HepG2 (cell line): ENCODE data around the gene AUTS2. TPM values are rescaled to one million over a fixed set of nuclear protein-coding genes. Genes with fewer than 3 reads are reported as not detected.

Source experiments
- ATAC-seq: fragments of 200-7000 bp; cut with Tn5 transposase; 3 replicates; pipeline ENCODE4 v1.9.1; 2020; ENCODE audit warnings: mild to moderate bottlenecking, moderate library complexity
- BruUV-seq: library from RNA; stranded (reverse); fragments of 400-500 nt; replicated peaks from 2 replicates; lab custom pipeline; 2021; lab: Mats Ljungman, UMichigan
- CTCF ChIA-PET: fragments of 300-600 bp; formaldehyde crosslinking; extraction: SDS; loops from one replicate; lab custom pipeline; 2021; ENCODE audit warnings: low total read pairs, inconsistent platforms, low intra/inter-chr PET ratio; lab: Yijun Ruan, JAX
- POLR2A ChIA-PET: fragments of 350-600 bp; sonication (Branson Sonifier 250); formaldehyde crosslinking; loops from one replicate; lab custom pipeline; 2020; ENCODE audit warnings: antibody characterized with exemption, inconsistent platforms; lab: Yijun Ruan, JAX
- DNase-seq: peaks from one replicate; pipeline ENCODE4 v3.0.0-alpha.2; 2015; ENCODE audit warnings: low spot score
- FAIRE-seq: peaks from 3 replicates; lab custom pipeline; 2011; peaks lifted over from hg19 to GRCh38; lab: Jason Lieb, UNC
- H2AFZ ChIP-seq: one replicate; pipeline ENCODE4 v1.6.1; 2011; ENCODE audit warnings: low read length, inconsistent platforms
- H3K27ac ChIP-seq: fragments of 300-600 bp; 3 replicates; pipeline ENCODE4 v1.8.0; 2011; ENCODE audit warnings: mixed run types, mild to moderate bottlenecking, mixed read lengths, low read length, inconsistent platforms; ENCODE audit not compliant: insufficient read depth; ENCODE audit errors: extremely low read length
- H3K27me3 ChIP-seq, 2 experiments: fragments of 200-600 bp in 1 of 2; 2 replicates in 1 of 2; 3 replicates in 1 of 2; pipeline versions ENCODE4 v1.6.0 to v1.8.0; 2011; ENCODE audit warnings: low read length in 2 of 2, mild to moderate bottlenecking in 2 of 2, moderate library complexity in 2 of 2, inconsistent platforms in 1 of 2; ENCODE audit not compliant: insufficient read depth in 2 of 2, control insufficient read depth in 1 of 2
- H3K36me3 ChIP-seq, 2 experiments: fragments of 200-600 bp in 1 of 2; replicated peaks in 1 of 2; 2 replicates in 1 of 2; 3 replicates in 1 of 2; pipeline versions ENCODE4 v1.5.1 to v1.8.0; 2011; ENCODE audit warnings: low read length in 2 of 2, inconsistent platforms in 1 of 2; ENCODE audit not compliant: insufficient read depth in 2 of 2, control insufficient read depth in 1 of 2
- H3K4me1 ChIP-seq: 2 replicates; pipeline ENCODE4 v1.5.1; 2012; ENCODE audit warnings: low read length, inconsistent platforms; ENCODE audit not compliant: insufficient read depth
- H3K4me2 ChIP-seq: 2 replicates; pipeline ENCODE4 v1.6.0; 2011; ENCODE audit warnings: low read depth, low read length, inconsistent platforms
- H3K4me3 ChIP-seq, 3 experiments: fragments of 200-600 bp in 1 of 3; sonication (generic), shearing (Covaris generic) in 1 of 3; replicated peaks in 1 of 3; 2 replicates each; pipeline ENCODE4 v1.5.1; 2011 to 2016; ENCODE audit warnings: low read length in 3 of 3, inconsistent platforms in 2 of 3, low read depth in 2 of 3, mild to moderate bottlenecking in 2 of 3, control low read depth in 1 of 3, mixed read lengths in 1 of 3; ENCODE audit not compliant: insufficient read depth in 1 of 3
- H3K79me2 ChIP-seq: one replicate; pipeline ENCODE4 v1.6.1; 2011; ENCODE audit warnings: low read length, inconsistent platforms; ENCODE audit not compliant: insufficient read depth
- H3K9ac ChIP-seq: 2 replicates; pipeline ENCODE4 v1.6.0; 2011; ENCODE audit warnings: mild to moderate bottlenecking, low read depth, low read length, inconsistent platforms; ENCODE audit not compliant: insufficient read depth
- H3K9me3 ChIP-seq: 2 replicates; pipeline ENCODE4 v1.5.1; 2012; ENCODE audit warnings: mild to moderate bottlenecking, low read length
- H4K20me1 ChIP-seq: 2 replicates; pipeline ENCODE4 v1.6.0; 2011; ENCODE audit warnings: inconsistent platforms, mild to moderate bottlenecking, low read length, moderate library complexity; ENCODE audit not compliant: insufficient read depth
- CAMTA2 ChIP-seq: sonication (generic); formaldehyde crosslinking; IDR thresholded peaks from 2 replicates; pipeline ENCODE4 v1.4.0; 2020; ENCODE audit warnings: mild to moderate bottlenecking, missing genetic modification reagents, borderline replicate concordance
- KDM2A ChIP-seq: sonication (generic); formaldehyde crosslinking; IDR thresholded peaks from 2 replicates; pipeline ENCODE4 v1.4.0; 2020; ENCODE audit warnings: low read depth, missing genetic modification reagents, borderline replicate concordance
- KDM5A ChIP-seq: fragments of 200-600 bp; sonication (generic); IDR thresholded peaks from 2 replicates; pipeline ENCODE4 v1.7.0; 2018; ENCODE audit warnings: antibody characterized with exemption, mild to moderate bottlenecking, low read length, borderline replicate concordance
- MEIS1 ChIP-seq: sonication (generic); formaldehyde crosslinking; IDR thresholded peaks from 2 replicates; pipeline ENCODE4 v1.9.0; 2021; ENCODE audit warnings: mild to moderate bottlenecking, missing genetic modification reagents, moderate library complexity, borderline replicate concordance
- PHF5A ChIP-seq: IDR thresholded peaks from one replicate; pipeline ENCODE4 v1.6.1; 2018; ENCODE audit warnings: low read depth, missing genetic modification reagents; ENCODE audit not compliant: unreplicated experiment
- POGK ChIP-seq: sonication (generic); formaldehyde crosslinking; conservative IDR thresholded peaks from 2 replicates; pipeline ENCODE4 v1.8.0; 2022; ENCODE audit warnings: mild to moderate bottlenecking, moderate library complexity, missing genetic modification reagents
- RCOR2 ChIP-seq: IDR thresholded peaks from 2 replicates; pipeline ENCODE4 v1.6.1; 2016; ENCODE audit warnings: missing biosample characterization, missing genetic modification reagents
- TCF12 ChIP-seq, 2 experiments: fragments of 450-650 bp in 1 of 2; sonication (generic) in 1 of 2; formaldehyde crosslinking in 1 of 2; IDR thresholded peaks; 2 replicates each; pipeline versions ENCODE4 v1.6.1 to v1.8.0; 2017 to 2022; ENCODE audit warnings: antibody characterized with exemption in 1 of 2, mild to moderate bottlenecking in 1 of 2, missing genetic modification reagents in 1 of 2, moderate library complexity in 1 of 2
- ZNF414 ChIP-seq: sonication (generic); formaldehyde crosslinking; IDR thresholded peaks from 2 replicates; pipeline ENCODE4 v1.5.0; 2020; ENCODE audit warnings: missing genetic modification reagents
- ZNF44 ChIP-seq: sonication (generic); formaldehyde crosslinking; IDR thresholded peaks from 2 replicates; pipeline ENCODE4 v1.5.1; 2020; ENCODE audit warnings: mild to moderate bottlenecking, missing genetic modification reagents
- ZNF749 ChIP-seq: sonication (generic); formaldehyde crosslinking; IDR thresholded peaks from 2 replicates; pipeline ENCODE4 v1.8.0; 2022; ENCODE audit warnings: mild to moderate bottlenecking, missing genetic modification reagents, moderate library complexity, borderline replicate concordance
- ZNF75D ChIP-seq: sonication (generic); formaldehyde crosslinking; IDR thresholded peaks from 2 replicates; pipeline ENCODE4 v1.8.1; 2023; ENCODE audit warnings: missing genetic modification reagents, mild to moderate bottlenecking, borderline replicate concordance
- ZNF784 ChIP-seq: sonication (generic); formaldehyde crosslinking; IDR thresholded peaks from 2 replicates; pipeline ENCODE4 v1.5.1; 2020; ENCODE audit warnings: missing genetic modification reagents, mild to moderate bottlenecking, borderline replicate concordance
- ZNF878 ChIP-seq: sonication (generic); formaldehyde crosslinking; IDR thresholded peaks from 2 replicates; pipeline ENCODE4 v1.8.1; 2023; ENCODE audit warnings: mild to moderate bottlenecking, missing genetic modification reagents, moderate library complexity
- ZSCAN30 ChIP-seq: sonication (generic); formaldehyde crosslinking; IDR thresholded peaks from 2 replicates; pipeline ENCODE4 v1.5.0; 2020; ENCODE audit warnings: mild to moderate bottlenecking, missing genetic modification reagents
- WGBS: methylation state at CpG from one replicate; pipeline ENCODE4 v1.1.6; 2017; ENCODE audit warnings: low lambda C conversion rate; 5-methylcytosine and 5-hydroxymethylcytosine counted together
- in situ Hi-C: cut with HindIII; loops from 2 replicates; pipeline ENCODE4 v1.10.0; 2017; ENCODE audit warnings: low pct_unique_long_range_greater_than_20kb; ENCODE audit not compliant: extremely low pct_ligation_motif_present
- intact Hi-C: fragments of 100-400 bp; cut with micrococcal nuclease; formaldehyde crosslinking; loops from one replicate; pipeline ENCODE4 v1.10.0; 2022; ENCODE audit not compliant: unreplicated experiment
- polyA plus RNA-seq, 8 experiments: library from polyadenylated mRNA; depleted of rRNA in 3 of 8; stranded (reverse) in 7 of 8; unstranded in 1 of 8; fragments of >200 nt; fragmentation: Illumina TruSeq in 4 of 8; extraction: Trizol in 4 of 8; gene quantifications; 2 replicates each; pipeline versions ENCODE4 v1.2.1 to v1.2.3, GENCODE V29; 2011 to 2016; ENCODE audit warnings: low read depth in 4 of 8, missing spikeins in 1 of 8, mixed read lengths in 1 of 8; ENCODE audit not compliant: insufficient read depth in 1 of 8
- total RNA-seq, 5 experiments: library from RNA; depleted of rRNA; stranded (reverse); fragments of >200 nt; fragmentation: Illumina TruSeq; extraction: Trizol; gene quantifications; 2 replicates each; pipeline ENCODE4 v1.2.3, GENCODE V29; 2016; ENCODE audit warnings: low read depth in 1 of 5

Gene AUTS2
- total and polyA plus RNA-seq, 2 of the 13 experiments (the other 11 are each of a cell fraction or from before 2014, with no cell fraction given): 0.38 TPM; not detected in 1

- H3K36me3 ChIP-seq: no peaks in the 10 kb centered on the region
- WGBS: 17% methylated on average over 4 of the region's 4 CpGs
- intact Hi-C loops (no loop called here), in situ Hi-C loops (no loop called here)
- H4K20me1 ChIP-seq: no peaks in the 10 kb centered on the region
- H3K9ac ChIP-seq: no peak overlapping the region
- H3K4me2 ChIP-seq: no peak overlapping the region
- no peak for FAIRE-seq
- ChIA-PET POLR2A (no interaction called here), CTCF (no interaction called here)
- H3K4me1 ChIP-seq: no peaks in the 10 kb centered on the region
- H3K79me2 ChIP-seq: no peaks in the 10 kb centered on the region
- H3K27ac ChIP-seq: no peak overlapping the region
- H3K9me3 ChIP-seq: no peaks in the 10 kb centered on the region
- H2AFZ ChIP-seq: no peak overlapping the region
- H3K27me3 ChIP-seq: no peaks in the 10 kb centered on the region
- TF ChIP-seq CAMTA2 (CRISPR knock-in tag) (no peak), ZNF414 (CRISPR knock-in tag) (no peak), ZSCAN30 (CRISPR knock-in tag) (no peak), ZNF75D (CRISPR knock-in tag) (no peak), TCF12 (IDR thresholded peaks at IDR 0.05) (no peak), TCF12 (CRISPR knock-in tag; IDR thresholded peaks at IDR 0.05) (no peak), MEIS1 (no peak), ZNF784 (CRISPR knock-in tag) (no peak), KDM2A (no peak), ZNF878 (no peak), POGK (CRISPR knock-in tag) (no peak), PHF5A (CRISPR knock-in tag) (no peak), KDM5A (no peak), ZNF44 (no peak), ZNF749 (CRISPR knock-in tag) (no peak), RCOR2 (CRISPR knock-in tag) (no peak)
- TF ChIP-seq, all 625 proteins: peak for 0
- no peak for DNase-seq
- BruUV-seq: no TSS peak
- no peak for ATAC-seq
- no peak overlapping the region for H3K4me3 ChIP-seq
Measured at GRCh38 chr7:69670701-69671100, 72.4 kb downstream of the AUTS2 start.
